Left renal cortex interstitium (tissue), 4 donors: ENCODE measurements around the gene RHOJ. TPM values are rescaled to one million over a fixed set of nuclear protein-coding genes. Genes with fewer than 3 reads are reported as not detected.

Source experiments
- DNase-seq, 4 donors: peaks; one replicate each; pipeline ENCODE4 v3.0.0-alpha.2; 2013; ENCODE audit warnings: low read depth in 4 of 4, low spot score in 2 of 4, missing footprints in 1 of 4
- polyA plus RNA-seq, 4 donors: library from polyadenylated mRNA; unstranded; fragments of 120-200 nt; gene quantifications; one replicate each; pipeline ENCODE4 v1.2.1, GENCODE V29; 2013; ENCODE audit not compliant: insufficient read length in 4 of 4

RHOJ gene
- polyA plus RNA-seq, 4 donors, result 18.3 to 24.8 (median 20.9) TPM

DNA sequence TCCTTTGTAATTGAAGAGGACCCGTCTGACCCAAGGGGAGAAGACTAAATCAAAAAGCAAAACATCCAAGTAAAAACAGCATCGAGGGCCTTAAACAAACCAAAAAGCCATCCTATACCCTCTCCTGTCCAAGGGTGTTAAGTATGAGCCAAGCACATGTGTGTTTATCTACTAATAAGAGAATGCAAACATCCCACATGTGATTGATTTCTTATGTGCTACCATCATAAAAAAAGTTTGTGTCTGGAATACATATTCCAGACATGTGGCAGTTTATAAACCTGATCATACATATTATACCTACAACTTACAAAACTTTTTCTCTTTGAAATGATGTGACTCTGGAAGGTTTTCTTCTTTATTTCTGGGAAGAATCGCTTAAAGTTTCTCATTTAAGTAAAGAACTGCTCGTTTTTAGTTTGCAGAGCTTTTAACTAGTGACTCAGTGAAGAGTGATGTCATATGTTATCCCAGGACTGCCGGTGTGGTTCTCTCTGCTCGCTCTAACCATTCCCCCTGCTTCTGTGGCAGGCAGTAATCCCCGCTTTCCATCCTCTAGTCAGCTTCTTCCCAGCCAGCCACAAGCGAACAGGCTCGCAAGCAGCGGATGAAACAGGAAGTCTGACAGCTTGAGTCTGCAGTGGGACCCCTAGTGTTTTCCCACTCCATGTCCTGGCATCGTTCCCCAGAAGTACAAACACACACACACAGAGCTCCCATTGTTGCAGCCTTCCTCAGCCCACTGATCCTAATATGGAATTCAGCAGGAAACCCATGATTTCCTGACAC, 431 bp upstream of the RHOJ start:
- DNase-seq, result peak; percentile 71 to 80 (median 78)

DNA sequence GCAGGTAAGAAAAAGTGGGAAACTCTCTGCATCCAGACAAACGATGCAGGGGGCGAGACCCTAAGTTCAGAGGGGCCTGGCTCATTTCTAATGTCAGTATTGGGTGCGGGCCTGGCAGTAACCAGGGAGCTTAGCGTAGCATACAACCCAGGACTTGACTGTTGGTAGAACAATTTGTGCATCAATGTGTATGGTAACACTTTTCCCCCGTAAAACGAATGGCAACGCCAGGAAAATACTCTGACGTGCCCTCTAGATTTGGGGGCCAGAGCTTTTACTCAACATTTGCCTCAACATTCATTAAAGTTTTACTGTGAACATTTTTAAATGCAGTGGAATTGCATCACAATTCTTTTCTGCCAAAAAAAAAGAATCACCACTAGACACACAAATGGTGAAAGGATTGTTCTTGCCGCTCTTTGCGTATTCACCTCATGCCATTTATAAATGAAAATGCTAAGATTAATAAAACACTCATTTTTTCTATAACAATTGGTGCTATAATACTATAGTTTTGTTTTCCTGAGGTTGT, 867 bp downstream of the RHOJ start:
- DNase-seq, result no peak

DNA sequence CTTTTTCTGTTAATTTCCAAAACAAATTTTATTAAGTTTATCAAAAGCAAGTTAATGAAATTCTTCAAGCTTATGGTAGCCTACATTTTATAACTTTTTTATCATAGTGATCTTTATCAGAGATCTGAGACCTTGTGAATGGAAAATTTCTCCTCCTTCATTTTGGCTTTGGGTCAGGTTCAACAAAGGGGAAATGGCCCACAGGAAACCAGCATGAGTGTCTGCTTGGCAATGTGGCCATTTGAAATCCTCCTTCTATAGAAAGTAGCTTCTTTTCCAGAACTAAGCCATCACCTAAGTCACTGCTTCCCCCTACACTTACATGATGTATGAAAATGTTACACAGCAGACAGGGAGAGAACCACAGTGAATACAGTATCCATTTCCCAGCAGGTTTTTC, 1.6 kb downstream of the RHOJ start:
- no peak for DNase-seq

GRCh38 chr14:63209160-63209559, 4.9 kb downstream of the RHOJ start:
- no peak for DNase-seq

- no peak for DNase-seq
Observed at GRCh38 chr14:63210812-63211211, 6.6 kb downstream of the RHOJ start.

- no peak for DNase-seq
Observed at GRCh38 chr14:63212209-63212608, 8.0 kb downstream of the RHOJ start.

- DNase-seq, result no peak
Observed at GRCh38 chr14:63212776-63213500, 8.7 kb downstream of the RHOJ start.

DNA sequence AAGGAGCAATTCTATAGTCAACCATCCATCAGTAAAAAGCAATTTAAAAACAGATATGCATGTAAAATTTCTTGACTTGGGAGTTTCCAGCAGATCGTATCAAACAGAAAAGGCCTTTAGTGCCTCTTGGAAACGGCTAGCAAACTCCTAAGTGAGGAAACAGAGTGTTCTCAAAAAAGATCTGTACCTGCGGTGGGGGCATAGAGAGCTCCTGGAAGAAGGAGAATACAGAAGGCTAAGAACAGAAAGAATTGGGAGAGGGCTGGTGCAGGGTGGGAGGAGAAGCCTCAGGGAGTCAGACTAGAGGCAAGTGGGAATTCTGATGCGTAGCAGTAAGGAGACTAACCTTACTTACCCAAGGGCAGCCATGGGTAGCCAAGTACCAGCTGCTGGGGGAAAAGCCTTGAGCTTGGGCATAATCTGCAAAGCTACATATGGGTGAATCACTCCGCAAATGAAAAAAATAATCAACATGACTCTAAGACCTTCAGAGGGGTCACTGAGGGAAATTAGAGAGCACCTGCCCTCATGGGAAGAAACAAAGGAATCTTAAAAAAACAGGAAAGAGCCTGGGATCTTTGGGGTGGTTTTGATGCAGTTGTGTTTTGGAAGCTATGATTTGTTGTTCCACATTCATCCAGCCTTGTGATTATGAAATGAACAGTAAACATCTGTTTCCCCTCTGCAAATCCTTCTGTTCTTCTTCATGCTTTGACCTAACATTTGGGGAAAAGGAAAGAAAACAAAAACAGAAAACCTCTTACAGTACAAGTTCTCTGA, 10.4 kb downstream of the RHOJ start:
- DNase-seq, result no peak

DNA sequence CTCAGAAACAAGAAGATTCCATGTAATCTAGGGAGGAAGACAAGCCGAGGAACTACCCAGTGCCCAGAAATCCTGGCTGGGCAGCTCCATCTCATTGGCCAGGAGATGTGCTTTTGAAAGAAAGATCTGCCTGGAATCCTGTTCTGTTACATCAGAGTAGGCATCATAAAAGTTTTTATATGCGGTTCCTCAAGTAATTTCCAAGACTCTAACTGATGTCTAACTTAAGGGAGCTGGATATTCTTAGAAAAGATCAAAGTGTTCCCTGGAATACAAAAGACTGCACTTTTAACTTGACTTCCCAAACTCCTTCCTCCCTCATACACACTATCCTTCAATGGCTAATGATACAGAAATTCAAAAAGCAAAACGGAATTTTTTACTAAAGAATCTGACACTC, 16.3 kb downstream of the RHOJ start:
- no peak for DNase-seq

DNA sequence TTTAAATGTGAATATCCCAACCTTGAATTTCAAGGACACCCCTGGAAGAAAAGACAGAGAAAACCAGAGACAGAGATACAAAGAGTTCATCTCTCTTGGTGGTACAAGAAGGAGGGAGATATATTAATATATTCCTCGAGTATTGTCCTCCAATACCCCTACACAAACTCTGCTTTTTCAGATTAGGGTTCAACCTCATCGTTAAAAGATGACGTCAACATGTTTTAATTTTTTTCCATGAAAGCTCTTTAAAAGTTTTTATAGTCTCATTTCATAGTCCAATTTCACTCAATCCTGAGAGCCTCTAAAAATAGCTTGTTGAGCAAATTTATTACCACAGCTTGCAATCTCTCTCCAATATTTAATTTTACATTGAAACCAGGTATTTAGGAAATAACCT, 19.4 kb downstream of the RHOJ start:
- DNase-seq, result no peak

- DNase-seq, result peak in 1 of 4 donors; percentile 16
Observed at GRCh38 chr14:63224196-63224595, 20.0 kb downstream of the RHOJ start.

GRCh38 chr14:63228217-63228616, 24.0 kb downstream of the RHOJ start:
- DNase-seq, result no peak

- DNase-seq, result no peak
Observed at GRCh38 chr14:63229330-63230059, 25.3 kb downstream of the RHOJ start.

GRCh38 chr14:63231766-63232165, 27.5 kb downstream of the RHOJ start:
- DNase-seq, result no peak

GRCh38 chr14:63237791-63238190, 33.5 kb downstream of the RHOJ start:
- no peak for DNase-seq

DNA sequence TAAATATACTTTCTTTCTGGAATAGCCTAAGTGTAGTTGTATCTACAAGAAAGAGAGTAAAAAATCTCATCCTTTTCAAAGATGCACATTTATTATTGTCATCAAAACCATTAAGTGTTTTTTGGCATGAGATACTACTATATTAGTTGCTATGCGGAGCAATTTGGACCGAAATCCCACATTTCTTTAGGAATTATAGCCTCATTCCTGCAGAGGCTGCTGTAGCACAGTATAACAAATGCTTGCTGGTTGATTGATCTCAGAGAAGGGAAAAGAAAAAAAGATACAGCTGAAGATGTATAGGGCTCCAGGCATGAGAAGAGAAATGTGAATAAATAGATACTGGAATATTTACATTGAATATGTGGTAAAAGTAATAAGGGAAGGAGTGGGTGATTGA, 36.0 kb downstream of the RHOJ start:
- no peak for DNase-seq

DNA sequence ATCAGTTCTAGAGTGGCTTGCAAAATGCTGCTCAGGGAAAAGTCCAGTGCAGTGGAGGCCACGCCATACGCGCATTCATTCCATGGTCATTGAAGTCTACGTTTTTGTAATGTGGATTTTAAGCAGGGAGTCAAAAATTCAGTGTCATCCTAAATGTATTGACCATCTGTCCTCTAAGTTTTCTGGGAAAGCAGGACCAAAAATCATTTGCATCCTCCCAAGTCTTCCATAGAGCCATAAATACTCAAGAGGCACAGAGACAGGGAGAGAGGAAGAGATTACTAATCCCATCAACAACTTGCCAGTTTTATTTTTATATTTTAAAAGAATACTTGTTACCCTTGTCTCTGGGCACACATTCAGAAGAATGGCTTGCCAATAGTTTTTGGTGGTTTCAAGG, 36.9 kb downstream of the RHOJ start:
- DNase-seq, result no peak

- no peak for DNase-seq
Observed at GRCh38 chr14:63243646-63244045, 39.4 kb downstream of the RHOJ start.

- DNase-seq, result no peak
Observed at GRCh38 chr14:63245893-63246292, 41.6 kb downstream of the RHOJ start.

DNA sequence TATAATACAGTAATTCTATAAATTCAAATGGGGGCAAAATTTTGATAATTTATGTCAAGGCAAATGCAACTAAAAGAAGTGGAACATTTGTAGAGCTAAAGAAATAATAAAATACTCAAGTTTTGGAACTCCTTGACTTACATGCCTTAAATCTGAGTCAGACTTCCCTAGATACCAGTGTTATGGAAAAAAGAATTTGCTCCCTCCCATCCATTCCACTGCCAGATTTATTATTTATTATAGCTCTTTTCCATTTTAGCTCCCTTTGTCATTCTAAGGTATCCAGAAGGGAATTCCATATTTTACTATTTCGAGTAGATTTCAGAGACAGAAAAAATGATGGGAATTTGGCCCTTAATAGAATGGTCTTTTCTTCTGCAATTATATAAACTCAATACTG, 44.0 kb downstream of the RHOJ start:
- no peak for DNase-seq
